HPDE6-E6E7 (cell line): Measurements from ENCODE around the gene GAMT.
"Not testable (repeated sequence)": the region's sequence is repeated elsewhere in the genome, so short reads cannot be mapped to it uniquely, and the experiment has no call there.

Source experiments
- DNase-seq: peaks from one replicate; pipeline ENCODE4 v3.0.0; 2011; ENCODE audit warnings: missing footprints; ENCODE audit errors: extremely low spot score

GAMT gene

DNA sequence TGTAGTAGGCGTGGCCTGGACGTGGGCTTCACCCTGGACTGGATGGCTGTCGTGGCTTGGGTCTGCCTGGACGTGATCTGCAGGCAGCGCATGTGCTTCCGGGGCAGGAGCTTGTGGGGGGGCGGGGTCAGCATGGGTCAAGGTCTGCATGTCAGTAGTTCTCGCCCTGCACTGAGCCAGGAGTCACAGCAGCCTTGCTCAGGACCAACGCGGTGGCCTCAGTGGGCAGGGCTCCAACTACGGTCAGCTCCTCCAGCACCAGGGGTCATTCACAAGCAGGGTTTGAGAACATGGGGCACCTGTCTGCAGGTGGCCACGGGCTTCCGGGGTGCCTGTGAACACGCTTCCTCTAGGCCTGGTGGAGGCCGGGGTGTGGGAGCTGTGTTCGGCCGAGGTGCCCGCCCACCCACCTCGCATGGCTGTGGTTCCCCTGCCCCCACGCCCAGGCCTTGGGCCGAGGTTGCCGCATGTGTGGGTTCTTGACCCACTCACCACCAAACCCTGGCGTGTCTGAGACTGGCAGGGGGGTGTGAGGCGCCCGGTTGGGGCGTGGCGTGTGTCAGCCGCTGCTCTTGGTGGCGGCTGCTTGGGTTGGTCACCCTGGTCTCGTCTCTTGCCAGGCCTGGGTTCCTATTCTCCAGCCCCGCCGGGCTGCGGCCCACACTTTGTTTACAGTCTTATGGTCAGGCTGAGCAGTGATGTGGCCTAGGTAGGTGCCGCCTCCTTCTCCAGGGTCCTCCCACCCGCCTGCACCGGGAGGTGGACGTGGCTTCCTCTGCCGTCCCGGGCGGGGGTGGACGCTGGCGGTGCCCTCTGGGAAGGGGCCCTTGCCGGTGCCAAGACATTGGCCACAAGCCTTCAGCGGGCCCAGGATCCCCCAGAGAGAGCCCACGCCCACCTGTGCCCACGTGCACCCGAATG lies 32.0 kb upstream of the GAMT start:
- DNase-seq = no peak

- DNase-seq = no peak
Measured at GRCh38 chr19:1432507-1432887, 31.2 kb upstream of the GAMT start.

- no peak for DNase-seq
Measured at GRCh38 chr19:1431759-1432506, 30.6 kb upstream of the GAMT start.

DNA sequence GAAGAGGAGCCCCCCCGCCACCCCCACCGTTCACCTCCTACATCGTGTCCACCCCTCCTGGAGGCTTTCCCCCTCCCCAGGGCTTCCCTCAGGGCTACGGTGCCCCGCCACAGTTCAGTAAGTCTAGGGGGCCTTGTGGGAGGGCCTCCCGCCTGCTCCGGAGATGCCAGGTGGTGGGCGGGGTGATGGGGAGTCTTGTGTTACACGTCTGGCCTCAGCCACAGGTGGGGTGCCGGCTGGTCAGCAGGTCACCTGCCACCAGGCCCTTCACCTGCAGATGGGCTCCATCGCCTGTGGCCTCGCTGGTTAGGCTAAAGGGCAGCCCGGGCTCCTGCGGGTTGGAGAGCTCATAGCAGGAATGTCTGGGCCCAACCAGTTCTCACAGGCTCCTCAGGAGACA lies 28.9 kb upstream of the GAMT start:
- DNase-seq = no peak

GRCh38 chr19:1429750-1430149 lies 28.4 kb upstream of the GAMT start:
- no peak for DNase-seq

GRCh38 chr19:1428738-1429391 lies 27.5 kb upstream of the GAMT start:
- DNase-seq = no peak

- DNase-seq = no peak
Measured at GRCh38 chr19:1427221-1427920, 26.0 kb upstream of the GAMT start.

DNA sequence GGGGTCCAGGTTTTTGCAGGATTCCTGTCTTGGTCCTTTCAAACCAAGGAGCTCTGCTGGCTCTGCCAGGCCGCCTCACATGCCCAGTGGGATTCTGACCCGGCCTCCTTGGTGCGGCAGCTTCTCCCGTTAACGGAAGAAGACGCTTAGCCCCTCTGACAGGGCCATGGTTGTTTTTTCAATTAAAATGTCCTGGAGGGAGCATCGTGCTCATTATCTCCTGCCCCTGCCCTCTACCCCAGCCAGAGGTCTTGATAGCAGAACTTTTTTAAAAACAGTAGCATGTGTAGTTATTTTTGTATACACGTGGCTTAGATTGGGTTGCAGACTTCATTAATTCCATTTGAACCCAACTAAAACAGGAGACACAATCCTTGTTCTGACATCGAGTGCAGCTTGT lies 25.4 kb upstream of the GAMT start:
- no peak for DNase-seq

DNA sequence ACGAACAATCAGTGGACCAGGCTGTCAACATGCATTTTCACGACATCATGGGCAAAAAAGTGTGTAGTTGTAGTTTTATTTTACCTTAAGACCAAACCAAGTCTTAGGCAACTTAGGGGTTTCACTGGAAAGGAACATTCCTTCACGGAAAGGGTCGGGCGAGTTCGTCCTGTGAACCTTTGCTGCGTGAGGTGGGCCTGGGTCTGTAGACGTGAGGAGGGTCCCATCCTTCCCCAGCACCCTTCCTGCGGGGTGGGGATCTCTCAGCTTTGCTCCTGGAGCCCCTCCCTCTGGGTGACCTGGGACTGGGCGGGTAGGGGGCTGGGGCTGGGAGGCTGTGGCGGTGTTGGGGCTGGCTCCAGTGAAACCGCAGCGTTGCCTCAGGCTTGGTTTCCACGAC lies 24.6 kb upstream of the GAMT start:
- DNase-seq = no peak

DNA sequence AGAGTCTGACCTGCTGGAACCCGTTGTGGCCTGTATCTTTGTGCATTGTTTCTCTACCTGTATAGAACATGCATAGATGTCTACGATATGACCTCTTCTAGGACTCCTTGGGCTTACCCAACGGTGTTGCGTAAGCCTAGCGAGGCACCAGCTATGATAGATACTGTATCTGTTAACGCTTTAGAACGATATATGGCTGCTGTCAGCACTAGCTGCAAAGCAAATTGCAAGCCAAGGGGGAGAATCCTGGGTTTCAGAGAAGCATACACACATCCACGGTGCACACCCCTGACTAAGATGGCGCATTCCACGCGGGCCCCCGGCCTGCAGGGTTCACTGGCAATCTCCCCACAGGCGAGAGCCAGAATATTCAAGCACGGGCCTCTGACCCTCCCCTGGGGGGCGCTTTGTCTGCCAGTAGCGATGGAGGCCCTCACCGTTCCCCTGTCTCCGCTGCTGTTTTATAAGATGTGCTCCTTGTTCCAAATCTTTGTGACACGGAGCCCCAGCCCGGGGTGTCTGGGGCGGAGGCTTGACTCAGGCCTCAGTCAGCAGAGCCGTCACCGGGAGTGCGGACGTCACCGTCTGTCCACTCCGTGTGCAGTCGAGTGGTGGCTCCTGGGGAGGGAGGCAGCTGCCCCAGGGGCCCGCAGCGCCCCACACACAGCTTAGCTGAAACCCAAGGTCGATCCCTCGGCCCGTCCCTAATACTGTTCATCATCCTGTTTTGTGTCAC lies 23.9 kb upstream of the GAMT start:
- DNase-seq = no peak

DNA sequence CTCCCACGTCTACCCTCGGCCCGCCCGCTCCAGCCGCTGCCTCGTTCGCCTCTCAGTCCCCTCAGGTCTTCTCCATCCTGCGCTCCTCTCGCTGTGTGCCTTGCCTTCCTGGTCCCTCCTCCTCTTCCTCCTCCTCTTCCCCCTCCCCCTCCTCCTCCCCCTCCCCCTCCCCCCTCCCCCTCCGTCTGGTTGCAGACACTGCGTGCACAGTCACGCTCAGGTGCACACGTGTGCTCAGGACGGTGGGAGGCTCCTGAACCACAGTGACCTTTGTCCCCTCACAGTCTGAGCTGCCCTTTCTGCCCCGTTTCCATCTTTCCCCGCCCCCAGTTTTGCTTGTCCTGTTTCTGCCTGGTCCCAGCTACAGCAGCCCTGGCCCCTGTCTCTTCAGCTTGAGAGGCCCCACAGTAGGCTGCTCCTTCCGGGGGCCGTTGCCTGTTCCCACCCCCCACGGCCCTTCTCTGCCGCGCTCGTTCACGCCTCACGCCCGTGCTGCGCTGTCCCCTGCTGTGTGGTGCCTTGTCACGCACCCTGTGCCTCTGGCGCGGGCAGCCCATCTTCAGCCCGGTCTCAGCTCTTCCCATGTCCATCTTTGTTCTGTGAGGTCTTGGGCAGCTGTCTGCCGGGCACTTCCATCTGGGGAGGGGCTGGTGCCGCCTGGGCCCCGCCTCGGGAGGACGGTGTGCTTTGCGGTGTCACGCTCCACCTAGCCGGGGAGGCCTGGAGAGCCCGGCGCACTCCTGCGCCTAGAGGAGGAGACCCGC lies 23.0 kb upstream of the GAMT start:
- no peak for DNase-seq

GRCh38 chr19:1423436-1424191 lies 22.3 kb upstream of the GAMT start:
- DNase-seq = no peak

- no peak for DNase-seq
Measured at GRCh38 chr19:1422943-1423342, 21.6 kb upstream of the GAMT start.

GRCh38 chr19:1422360-1422759 lies 21.0 kb upstream of the GAMT start:
- DNase-seq = no peak

- no peak for DNase-seq
Measured at GRCh38 chr19:1421958-1422305, 20.6 kb upstream of the GAMT start.

- no peak for DNase-seq
Measured at GRCh38 chr19:1421218-1421957, 20.0 kb upstream of the GAMT start.

DNA sequence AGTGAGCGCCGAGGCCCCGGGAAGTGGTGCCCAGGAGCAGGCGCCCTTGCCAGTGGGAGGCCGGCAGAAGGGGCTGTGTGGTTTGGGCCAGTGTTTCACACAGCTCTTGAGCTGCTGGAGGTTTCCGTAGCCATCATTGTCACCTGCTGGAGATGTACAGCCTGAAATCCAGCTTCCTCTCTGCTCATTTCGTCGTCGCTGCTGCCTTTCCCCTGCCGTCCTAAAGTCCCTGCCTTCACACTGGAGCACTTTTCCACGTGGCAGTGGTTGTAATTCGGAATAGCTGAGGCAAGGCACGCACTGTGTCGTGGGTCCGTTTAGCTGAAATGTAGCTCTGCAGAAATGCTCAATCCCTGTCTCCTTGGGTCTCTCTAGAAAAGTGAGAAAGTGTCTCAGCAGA lies 19.2 kb upstream of the GAMT start:
- DNase-seq = no peak

DNA sequence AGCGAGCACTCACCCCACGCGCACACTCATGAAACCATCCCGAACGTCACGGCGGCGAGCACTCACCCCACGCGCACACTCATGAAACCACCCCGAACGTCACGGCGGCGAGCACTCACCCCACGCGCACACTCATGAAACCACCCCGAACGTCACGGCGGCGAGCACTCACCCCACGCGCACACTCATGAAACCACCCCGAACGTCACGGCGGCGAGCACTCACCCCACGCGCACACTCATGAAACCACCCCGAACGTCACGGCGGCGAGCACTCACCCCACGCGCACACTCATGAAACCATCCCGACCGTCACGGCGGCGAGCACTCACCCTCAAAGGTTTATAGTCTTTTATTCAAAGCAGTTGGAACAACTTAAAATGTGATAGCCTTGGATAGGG lies 18.7 kb upstream of the GAMT start:
- not testable (repeated sequence) for DNase-seq
